HG03460 (cell line): Measurements from ENCODE around the gene PPP6R1.
"Not testable (repeated sequence)": the region's sequence is repeated elsewhere in the genome, so short reads cannot be mapped to it uniquely, and the experiment has no call there.

Experiments
- ATAC-seq: cut with Tn5 transposase; IDR thresholded peaks from one replicate; pipeline ENCODE4 v1.9.1; 2021; ENCODE audit not compliant: unreplicated experiment

Gene PPP6R1

GRCh38 chr19:55225415-55225958 is 33.3 kb downstream of the PPP6R1 start:
- ATAC-seq: no peak

DNA sequence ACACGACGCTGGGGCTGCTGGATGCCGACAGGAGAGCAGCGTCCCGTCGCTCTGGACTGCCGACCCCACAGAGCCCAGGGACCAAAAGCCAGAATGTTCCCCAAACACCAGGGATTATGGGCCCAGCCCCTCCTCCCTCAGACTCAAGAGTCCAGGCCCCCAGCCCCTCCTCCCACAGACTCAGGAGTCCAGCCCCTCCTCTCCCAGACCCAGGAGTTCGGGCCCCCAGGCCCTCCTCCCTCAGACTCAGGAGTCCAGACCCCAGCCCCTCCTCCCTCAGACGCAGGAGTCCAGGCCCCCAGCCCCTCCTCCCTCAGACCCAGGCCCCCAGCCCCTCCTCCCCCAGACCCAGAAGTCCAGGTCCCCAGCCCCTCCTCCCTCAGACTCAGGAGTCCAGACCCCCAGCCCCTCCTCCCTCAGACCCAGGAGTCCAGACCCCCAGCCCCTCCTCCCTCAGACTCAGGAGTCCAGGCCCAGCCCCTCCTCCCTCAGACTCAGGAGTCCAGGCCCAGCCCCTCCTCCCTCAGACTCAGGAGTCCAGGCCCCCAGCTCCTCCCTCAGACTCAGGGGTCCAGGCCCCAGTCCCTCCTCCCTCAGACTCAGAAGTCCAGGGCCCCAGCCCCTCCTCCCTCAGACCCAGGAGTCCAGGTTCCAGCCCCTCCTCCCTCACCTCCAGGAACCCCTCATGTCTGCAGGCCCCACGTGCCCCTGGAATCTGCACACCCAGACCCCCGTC is 34.0 kb downstream of the PPP6R1 start:
- ATAC-seq: not testable (repeated sequence)

DNA sequence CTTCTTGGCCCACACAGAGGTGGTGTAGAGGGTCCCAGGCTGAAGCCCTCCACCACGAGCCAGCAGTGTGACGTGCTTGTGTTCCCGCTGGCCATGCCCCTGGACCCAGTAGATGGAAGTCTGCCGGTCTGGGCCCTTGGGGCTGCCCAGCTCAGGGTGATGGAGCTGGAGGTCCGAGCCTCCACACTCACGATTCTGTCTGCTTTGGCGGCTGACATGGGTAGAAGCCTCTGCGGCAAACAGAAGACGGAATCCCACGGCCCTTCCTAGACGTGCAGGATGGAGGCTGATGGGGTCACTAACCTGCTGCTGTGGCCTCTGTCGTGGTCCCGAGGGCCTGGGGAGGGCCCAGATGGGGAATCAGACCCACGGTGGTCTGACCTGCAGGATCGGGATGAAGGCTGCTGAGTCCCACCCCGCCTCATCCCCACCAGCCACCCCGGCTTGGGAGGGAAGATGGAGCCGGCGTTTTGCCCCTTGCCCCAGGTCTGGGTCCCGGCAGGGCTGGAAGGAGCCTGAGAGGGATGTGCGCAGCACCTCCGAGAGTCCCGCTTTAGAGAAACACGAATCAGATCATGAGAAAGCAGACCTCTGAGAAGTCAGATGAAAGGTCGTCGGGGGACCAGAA is 34.7 kb downstream of the PPP6R1 start:
- ATAC-seq: no peak

DNA sequence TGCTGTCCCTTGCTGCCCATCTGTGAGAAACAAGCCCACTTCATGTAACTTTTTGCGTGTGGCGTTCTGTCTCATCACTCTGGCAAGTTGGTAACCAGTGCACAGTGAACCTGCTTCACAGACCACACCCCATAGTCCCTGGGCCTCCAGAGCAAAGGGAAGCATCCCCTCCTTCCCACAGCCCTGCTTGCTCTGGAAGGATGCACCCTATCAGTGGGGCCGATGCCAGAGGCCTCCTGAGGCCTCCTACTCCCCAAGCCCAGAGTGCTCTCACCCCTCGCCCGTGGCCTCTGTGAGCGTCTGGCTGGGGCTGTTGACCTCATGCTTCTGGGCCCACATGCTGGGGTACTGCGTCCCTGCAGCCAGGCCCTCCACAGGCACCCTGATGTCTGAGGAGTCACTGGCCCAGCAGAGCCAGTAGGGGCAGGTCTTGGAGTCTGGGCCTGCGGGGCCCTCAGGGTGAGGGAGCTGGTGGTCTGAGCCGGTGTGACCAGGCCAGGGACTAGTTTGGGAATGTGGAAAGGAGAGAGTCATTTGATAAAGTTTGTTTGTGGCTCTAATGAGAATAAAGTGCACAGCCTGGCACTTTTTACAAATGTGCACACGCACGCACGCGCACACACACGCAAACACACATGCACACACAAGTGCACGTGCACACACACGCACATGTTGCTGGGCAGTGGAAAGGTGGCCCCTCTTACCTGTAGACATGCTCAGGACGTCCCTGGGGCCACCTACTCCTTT is 35.4 kb downstream of the PPP6R1 start:
- no peak for ATAC-seq

DNA sequence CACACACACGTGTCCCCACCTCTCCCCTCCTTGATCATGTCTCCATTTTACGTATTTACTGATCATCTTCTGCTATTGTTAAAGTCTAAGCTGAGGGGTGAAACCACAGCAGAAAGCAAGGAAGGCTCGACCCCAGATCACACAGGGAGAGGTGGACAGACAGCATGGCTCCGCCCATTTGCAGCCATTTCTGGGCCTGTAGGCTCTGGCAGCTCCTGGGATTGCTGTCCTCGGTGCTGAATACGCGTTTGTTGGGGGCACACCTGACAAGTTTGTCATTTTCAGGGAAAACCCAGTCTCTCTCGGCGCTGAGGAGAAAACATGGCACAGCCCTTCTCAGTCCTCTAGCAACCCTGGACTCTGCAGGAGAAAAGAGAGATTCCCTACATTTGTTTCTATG is 38.3 kb downstream of the PPP6R1 start:
- ATAC-seq: no peak

- ATAC-seq: no peak
These were observed 42.2 kb downstream of the PPP6R1 start for GRCh38 chr19:55216461-55217198.

DNA sequence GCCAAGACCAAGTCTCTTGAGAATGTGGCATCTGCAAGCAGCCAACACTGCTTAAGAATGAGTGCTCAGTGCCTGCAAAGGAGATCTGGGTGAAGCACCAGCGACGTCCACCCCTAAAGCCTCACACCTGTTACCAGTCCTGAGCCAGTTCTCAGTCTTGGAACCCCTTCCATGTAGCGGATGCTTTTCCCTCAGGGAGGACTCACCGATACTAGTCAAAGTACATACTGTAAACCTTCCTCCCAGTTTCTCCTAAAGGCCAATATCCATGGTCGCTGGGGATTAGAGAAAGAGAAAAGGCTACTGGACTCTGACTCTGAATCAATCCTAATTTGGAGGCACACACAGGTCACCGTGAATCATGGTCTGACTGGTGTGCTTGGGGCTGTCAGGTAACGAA is 45.3 kb downstream of the PPP6R1 start:
- no peak for ATAC-seq

GRCh38 chr19:55212447-55212846 is 46.4 kb downstream of the PPP6R1 start:
- no peak for ATAC-seq

GRCh38 chr19:55209693-55210472 is 48.9 kb downstream of the PPP6R1 start:
- ATAC-seq: no peak

DNA sequence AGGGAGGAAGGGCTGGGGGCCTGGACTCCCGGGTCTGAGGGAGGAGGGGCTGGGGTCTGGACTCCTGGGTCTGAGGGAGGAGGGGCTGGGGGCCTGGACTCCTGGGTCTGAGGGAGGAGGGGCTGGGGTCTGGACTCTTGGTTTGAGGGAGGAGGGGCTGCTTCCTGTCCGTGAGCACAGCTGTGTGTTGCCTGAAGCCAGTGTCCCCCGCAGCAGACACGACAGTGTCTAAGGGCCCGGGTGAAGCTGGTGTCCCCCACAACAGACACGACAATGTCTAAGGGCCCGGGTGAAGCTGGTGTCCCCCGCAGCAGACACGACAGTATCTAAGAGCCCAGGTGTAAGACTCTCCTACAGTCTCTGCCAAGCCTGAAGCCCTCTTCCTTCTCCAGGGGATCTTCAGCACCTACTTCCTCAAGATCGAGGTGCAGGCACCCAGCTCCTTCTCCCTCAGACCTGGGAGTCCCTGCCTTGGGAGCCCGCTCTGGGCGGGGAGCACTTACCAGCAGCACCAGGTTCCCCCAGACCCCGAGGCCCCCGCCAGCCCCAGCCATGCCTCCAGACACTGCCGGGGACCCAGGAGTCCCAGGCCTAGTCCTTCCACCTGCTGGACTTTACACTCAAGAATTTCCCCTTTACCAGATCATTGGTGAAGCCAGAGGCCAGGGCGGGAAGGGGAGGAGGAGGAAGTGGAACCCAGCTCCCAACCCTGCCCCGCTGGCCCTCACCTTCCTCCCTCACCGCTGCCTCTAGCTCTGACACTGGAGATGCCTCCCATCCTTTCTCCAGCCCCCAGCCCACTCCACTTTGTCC is 49.7 kb downstream of the PPP6R1 start, which contains the start of gene PTPRH:
PTPRH (minus strand) TSS at position 622 of the 813 bp plus-strand sequence; CDS start at position 554, 68 bp downstream.
- ATAC-seq: no peak

DNA sequence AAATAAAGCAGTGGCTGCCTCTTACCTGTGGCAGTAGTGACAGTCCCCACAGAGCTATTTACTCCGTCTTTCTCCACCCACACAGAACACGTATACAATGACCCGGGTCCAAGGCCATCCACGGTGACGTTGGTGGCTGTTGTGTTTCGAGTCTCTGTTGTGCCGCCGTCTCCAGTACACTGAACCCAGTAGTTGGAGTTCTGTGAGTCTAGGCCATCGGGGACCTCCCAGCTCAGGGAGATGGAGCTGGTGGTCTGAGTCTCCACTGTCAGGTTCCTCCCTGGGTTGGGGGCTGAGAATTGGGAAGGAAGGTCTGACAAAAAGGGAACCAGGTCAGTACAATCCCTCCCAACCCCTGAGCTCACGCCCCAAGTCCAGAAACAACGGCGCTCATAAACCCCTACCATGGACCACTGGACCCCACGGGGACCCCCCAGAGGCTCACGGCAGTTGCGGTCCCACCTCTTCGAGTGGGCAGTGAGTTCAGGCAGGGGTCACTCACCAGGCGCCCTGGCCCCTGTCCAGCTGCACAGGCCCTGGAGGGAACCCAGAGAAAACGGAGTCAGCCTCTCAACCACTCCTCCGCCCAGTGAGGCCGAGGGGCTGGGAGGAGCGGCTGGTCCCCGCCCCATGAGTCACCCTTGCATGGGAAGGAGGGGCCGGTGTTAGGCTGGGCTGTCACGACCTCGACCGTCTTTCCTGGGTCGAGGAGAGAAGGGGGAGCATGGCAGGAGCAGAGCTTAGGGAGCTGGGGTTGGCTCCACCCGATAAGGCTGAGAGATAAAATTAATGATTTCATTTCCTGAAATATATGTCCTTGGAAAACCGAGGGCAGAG is 51.9 kb downstream of the PPP6R1 start:
- ATAC-seq: no peak

GRCh38 chr19:55202199-55202598 is 56.6 kb downstream of the PPP6R1 start:
- ATAC-seq: not testable (repeated sequence)

GRCh38 chr19:55199620-55200204 is 59.1 kb downstream of the PPP6R1 start:
- no peak for ATAC-seq

DNA sequence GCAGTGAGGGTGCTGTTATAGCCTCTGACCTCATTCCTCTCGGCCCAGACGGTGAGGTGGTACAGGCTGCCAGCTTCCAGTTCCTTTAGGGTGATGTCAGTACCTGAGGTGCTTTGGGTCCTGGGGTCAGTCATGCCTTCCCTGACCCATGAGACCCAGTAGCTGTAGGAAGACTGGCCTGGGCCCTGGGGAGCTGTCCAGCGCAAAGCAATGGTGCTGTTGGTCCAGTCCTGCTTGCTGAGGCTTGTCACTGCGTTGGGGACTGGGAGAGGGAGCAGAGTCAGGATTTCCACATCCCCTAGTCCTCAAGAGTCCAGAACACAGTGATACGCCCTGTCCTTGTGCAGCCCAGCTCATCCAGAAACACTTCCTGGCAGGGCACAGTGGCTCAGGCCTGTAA is 60.2 kb downstream of the PPP6R1 start:
- no peak for ATAC-seq

GRCh38 chr19:55197528-55197927 is 61.3 kb downstream of the PPP6R1 start:
- no peak for ATAC-seq

GRCh38 chr19:55196803-55197202 is 62.0 kb downstream of the PPP6R1 start:
- ATAC-seq: no peak

- ATAC-seq: no peak
These were observed 65.3 kb downstream of the PPP6R1 start for GRCh38 chr19:55193481-55193880.

GRCh38 chr19:55189403-55189835 is 69.4 kb downstream of the PPP6R1 start:
- ATAC-seq: no peak
